A549 (cell line): ENCODE measurements around the gene NHLH1.

Experiments used
- CEBPB ChIP-seq, 2 experiments: fragments of >200 bp in 1 of 2; sonication (Bioruptor Twin) in 1 of 2; formaldehyde crosslinking in 1 of 2; IDR thresholded peaks; 2 replicates each; pipeline ENCODE4 v1.6.1; 2012 to 2016
- EP300 ChIP-seq, 2 experiments: fragments of >200 bp; sonication (Bioruptor Twin); formaldehyde crosslinking; IDR thresholded peaks; 2 replicates in 1 of 2; 3 replicates in 1 of 2; pipeline ENCODE4 v1.6.1; 2016 to 2017
- ESRRA ChIP-seq: fragments of 150-350 bp; IDR thresholded peaks from 2 replicates; pipeline ENCODE4 v1.6.1; 2014; ENCODE audit warnings: mild to moderate bottlenecking, low read length, borderline replicate concordance
- FOSL2 ChIP-seq, 2 experiments: fragments of 450-650 bp in 1 of 2; fragments of >200 bp in 1 of 2; sonication (Bioruptor Twin) in 1 of 2; formaldehyde crosslinking; IDR thresholded peaks; 2 replicates each; pipeline versions ENCODE4 v1.5.0 to v1.6.1; 2016 to 2020; ENCODE audit warnings: mild to moderate bottlenecking in 1 of 2, moderate library complexity in 1 of 2
- MAX ChIP-seq: IDR thresholded peaks from 2 replicates; pipeline ENCODE4 v1.6.1; 2012
- PBX3 ChIP-seq: IDR thresholded peaks from 2 replicates; pipeline ENCODE4 v1.6.1; 2012
- POLR2A ChIP-seq: IDR thresholded peaks from 2 replicates; pipeline ENCODE4 v1.6.1; 2012; ENCODE audit warnings: mild to moderate bottlenecking, low read length
- POLR2AphosphoS2 ChIP-seq: conservative IDR thresholded peaks from 2 replicates; pipeline ENCODE4 v1.6.1; 2012; ENCODE audit warnings: low read length, improper control_type of control experiment, inconsistent platforms
- REST ChIP-seq: fragments of 200-600 bp; sonication (generic); IDR thresholded peaks from 2 replicates; pipeline ENCODE4 v1.6.1; 2016; ENCODE audit warnings: antibody characterized with exemption, mild to moderate bottlenecking, moderate library complexity
- SMC3 ChIP-seq: fragments of >200 bp; sonication (Bioruptor Twin); formaldehyde crosslinking; IDR thresholded peaks from 3 replicates; pipeline ENCODE4 v1.6.1; 2018; ENCODE audit warnings: inconsistent platforms
- TP53 ChIP-seq: fragments of 250-450 bp; sonication (Bioruptor Pico); IDR thresholded peaks from 2 replicates; pipeline ENCODE4 v1.5.0; 2021; ENCODE audit warnings: mild to moderate bottlenecking, moderate library complexity
- TF ChIP-seq, protein P1 (sequence below): fragments of >200 bp; sonication (Bioruptor Twin); formaldehyde crosslinking; IDR thresholded peaks from 3 replicates; pipeline ENCODE4 v1.5.1; 2016
- TF ChIP-seq, protein P2 (sequence below): fragments of 150-350 bp; IDR thresholded peaks from 2 replicates; pipeline ENCODE4 v1.6.1; 2014; ENCODE audit warnings: low read depth, mild to moderate bottlenecking, low read length
- TF ChIP-seq, protein P3 (sequence below): IDR thresholded peaks from 2 replicates; pipeline ENCODE4 v1.6.1; 2012; ENCODE audit warnings: low read depth, borderline replicate concordance

DNA sequence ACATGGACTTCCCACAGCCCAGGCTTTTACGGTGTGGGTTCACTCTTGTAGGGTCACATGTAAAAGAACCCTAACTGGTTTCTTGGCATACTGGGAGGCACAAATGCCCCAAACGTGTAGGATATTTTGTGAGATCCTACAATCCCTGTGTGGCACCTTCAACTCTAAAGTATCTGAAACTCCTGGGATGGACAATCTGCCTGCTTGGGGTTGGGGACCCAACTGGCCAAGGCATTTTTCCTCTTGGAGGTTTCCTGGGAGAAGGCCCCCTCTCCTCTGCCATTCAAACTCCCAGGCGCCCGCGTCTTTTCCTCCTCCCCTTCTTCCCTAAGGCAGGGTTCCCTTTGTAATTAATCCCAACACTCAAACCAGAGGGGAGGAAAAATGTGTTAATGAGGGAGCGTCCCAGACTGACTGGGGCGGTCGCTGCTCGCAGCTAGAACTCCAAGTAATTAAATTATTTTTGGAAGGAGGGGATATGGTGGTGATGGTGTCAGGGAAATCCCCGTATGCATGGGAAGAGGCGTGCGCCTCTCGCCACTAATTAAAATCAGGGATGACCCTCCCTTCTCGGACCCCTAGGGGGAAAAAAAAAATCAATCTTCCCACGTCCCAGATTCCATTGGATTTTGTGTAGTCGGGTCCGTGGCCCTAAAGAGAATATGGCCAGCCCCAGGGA, 32.8 kb downstream of the NHLH1 start:
- TF ChIP-seq EP300 (IDR thresholded peaks at IDR 0.05): no peak
- no peak for TF ChIP-seq SMC3
- TF ChIP-seq POLR2A: no peak
- TF ChIP-seq, protein P1, sequence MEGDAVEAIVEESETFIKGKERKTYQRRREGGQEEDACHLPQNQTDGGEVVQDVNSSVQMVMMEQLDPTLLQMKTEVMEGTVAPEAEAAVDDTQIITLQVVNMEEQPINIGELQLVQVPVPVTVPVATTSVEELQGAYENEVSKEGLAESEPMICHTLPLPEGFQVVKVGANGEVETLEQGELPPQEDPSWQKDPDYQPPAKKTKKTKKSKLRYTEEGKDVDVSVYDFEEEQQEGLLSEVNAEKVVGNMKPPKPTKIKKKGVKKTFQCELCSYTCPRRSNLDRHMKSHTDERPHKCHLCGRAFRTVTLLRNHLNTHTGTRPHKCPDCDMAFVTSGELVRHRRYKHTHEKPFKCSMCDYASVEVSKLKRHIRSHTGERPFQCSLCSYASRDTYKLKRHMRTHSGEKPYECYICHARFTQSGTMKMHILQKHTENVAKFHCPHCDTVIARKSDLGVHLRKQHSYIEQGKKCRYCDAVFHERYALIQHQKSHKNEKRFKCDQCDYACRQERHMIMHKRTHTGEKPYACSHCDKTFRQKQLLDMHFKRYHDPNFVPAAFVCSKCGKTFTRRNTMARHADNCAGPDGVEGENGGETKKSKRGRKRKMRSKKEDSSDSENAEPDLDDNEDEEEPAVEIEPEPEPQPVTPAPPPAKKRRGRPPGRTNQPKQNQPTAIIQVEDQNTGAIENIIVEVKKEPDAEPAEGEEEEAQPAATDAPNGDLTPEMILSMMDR: no peak
- no peak for TF ChIP-seq FOSL2 (IDR thresholded peaks at IDR 0.05)
- no peak for TF ChIP-seq FOSL2 (CRISPR knock-in tag; IDR thresholded peaks at IDR 0.05)
- no peak for TF ChIP-seq TP53 (CRISPR knock-in tag)
- TF ChIP-seq, protein P2, sequence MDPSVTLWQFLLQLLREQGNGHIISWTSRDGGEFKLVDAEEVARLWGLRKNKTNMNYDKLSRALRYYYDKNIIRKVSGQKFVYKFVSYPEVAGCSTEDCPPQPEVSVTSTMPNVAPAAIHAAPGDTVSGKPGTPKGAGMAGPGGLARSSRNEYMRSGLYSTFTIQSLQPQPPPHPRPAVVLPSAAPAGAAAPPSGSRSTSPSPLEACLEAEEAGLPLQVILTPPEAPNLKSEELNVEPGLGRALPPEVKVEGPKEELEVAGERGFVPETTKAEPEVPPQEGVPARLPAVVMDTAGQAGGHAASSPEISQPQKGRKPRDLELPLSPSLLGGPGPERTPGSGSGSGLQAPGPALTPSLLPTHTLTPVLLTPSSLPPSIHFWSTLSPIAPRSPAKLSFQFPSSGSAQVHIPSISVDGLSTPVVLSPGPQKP: no peak
- TF ChIP-seq ESRRA: no peak
- no peak for TF ChIP-seq MAX
- TF ChIP-seq POLR2AphosphoS2: no peak
- TF ChIP-seq, protein P3, sequence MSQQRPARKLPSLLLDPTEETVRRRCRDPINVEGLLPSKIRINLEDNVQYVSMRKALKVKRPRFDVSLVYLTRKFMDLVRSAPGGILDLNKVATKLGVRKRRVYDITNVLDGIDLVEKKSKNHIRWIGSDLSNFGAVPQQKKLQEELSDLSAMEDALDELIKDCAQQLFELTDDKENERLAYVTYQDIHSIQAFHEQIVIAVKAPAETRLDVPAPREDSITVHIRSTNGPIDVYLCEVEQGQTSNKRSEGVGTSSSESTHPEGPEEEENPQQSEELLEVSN: no peak
- TF ChIP-seq PBX3: no peak
- TF ChIP-seq REST: no peak
- TF ChIP-seq CEBPB (IDR thresholded peaks at IDR 0.05): no peak
